OCI-LY7 (cell line): Measurements from ENCODE around the gene PIGM. TPM values are rescaled to one million over a fixed set of nuclear protein-coding genes. Genes with fewer than 3 reads are reported as not detected.

Experiments
- BruUV-seq: library from RNA; stranded (reverse); fragments of 400-500 nt; replicated peaks from 2 replicates; lab custom pipeline; 2021; lab: Mats Ljungman, UMichigan
- CTCF ChIA-PET: fragments of 300-600 bp; sonication (Branson Sonifier 250); formaldehyde crosslinking; loops from one replicate; lab custom pipeline; 2022; ENCODE audit warnings: antibody characterized with exemption; ENCODE audit not compliant: unreplicated experiment; lab: Charles Lee
- POLR2A ChIA-PET: fragments of 300-600 bp; sonication (Branson Sonifier 250); formaldehyde crosslinking; loops from one replicate; lab custom pipeline; 2022; ENCODE audit warnings: antibody characterized with exemption; lab: Charles Lee
- DNase-seq: peaks from one replicate; pipeline ENCODE4 v3.0.0-alpha.2; 2015; ENCODE audit warnings: low spot score
- H2AFZ ChIP-seq: fragments of 200-600 bp; sonication (generic), shearing (Covaris generic); 2 replicates; pipeline ENCODE4 v1.6.1; 2014; ENCODE audit warnings: mild to moderate bottlenecking, antibody characterized with exemption, low read length, moderate library complexity
- H3K27ac ChIP-seq: fragments of 200-600 bp; sonication (generic); 2 replicates; pipeline ENCODE4 v1.5.1; 2014; ENCODE audit warnings: mixed run types, low read depth, mild to moderate bottlenecking, moderate library complexity, low read length, inconsistent platforms; ENCODE audit not compliant: poor library complexity, severe bottlenecking
- H3K36me3 ChIP-seq: fragments of 200-600 bp; sonication (generic); 2 replicates; pipeline ENCODE4 v1.6.1; 2014; ENCODE audit warnings: mild to moderate bottlenecking, antibody characterized with exemption, low read length, moderate library complexity, mixed read lengths; ENCODE audit not compliant: insufficient read depth
- H3K4me1 ChIP-seq: fragments of 200-600 bp; sonication (generic); 2 replicates; pipeline ENCODE4 v1.5.1; 2014; ENCODE audit warnings: mild to moderate bottlenecking, low read length; ENCODE audit not compliant: insufficient read depth, poor library complexity, severe bottlenecking
- H3K4me2 ChIP-seq: fragments of 200-600 bp; sonication (generic); 2 replicates; pipeline ENCODE4 v1.6.1; 2014; ENCODE audit warnings: mild to moderate bottlenecking, low read length
- H3K4me3 ChIP-seq: fragments of 200-600 bp; sonication (generic); 2 replicates; pipeline ENCODE4 v1.5.1; 2014; ENCODE audit warnings: mild to moderate bottlenecking, low read depth, low read length; ENCODE audit not compliant: poor library complexity, severe bottlenecking
- H3K79me2 ChIP-seq: fragments of 200-600 bp; sonication (generic); 2 replicates; pipeline ENCODE4 v1.6.1; 2016; ENCODE audit warnings: low read depth, mild to moderate bottlenecking, low read length, moderate library complexity, mixed read lengths; ENCODE audit not compliant: insufficient read depth
- H3K9me2 ChIP-seq: fragments of 200-600 bp; sonication (generic); 2 replicates; pipeline ENCODE4 v1.6.1; 2016; ENCODE audit warnings: mild to moderate bottlenecking, low read length, mixed read lengths; ENCODE audit not compliant: insufficient read depth
- H3K9me3 ChIP-seq: fragments of 200-600 bp; sonication (generic); 2 replicates; pipeline ENCODE4 v1.6.1; 2014; ENCODE audit warnings: mild to moderate bottlenecking, mixed run types, low read length, mixed read lengths
- H4K20me1 ChIP-seq: fragments of 200-600 bp; sonication (generic); 2 replicates; pipeline ENCODE4 v1.6.1; 2014; ENCODE audit warnings: mild to moderate bottlenecking, antibody characterized with exemption, low read length, moderate library complexity, mixed read lengths; ENCODE audit not compliant: insufficient read depth
- EZH2phosphoT487 ChIP-seq: fragments of 200-600 bp; sonication (generic); IDR thresholded peaks from 2 replicates; pipeline ENCODE4 v1.6.1; 2018; ENCODE audit warnings: low read depth, borderline replicate concordance, mild to moderate bottlenecking, mixed run types, antibody characterized with exemption, low read length, moderate library complexity, mixed read lengths
- intact Hi-C: fragments of 100-400 bp; cut with micrococcal nuclease; formaldehyde crosslinking; loops from one replicate; pipeline ENCODE4 v1.10.0; 2022; ENCODE audit not compliant: unreplicated experiment
- total RNA-seq, 2 experiments: library from RNA; depleted of rRNA in 1 of 2; stranded (reverse); fragments of >200 nt in 1 of 2; shearing (Covaris generic) in 1 of 2; gene quantifications; 2 replicates each; pipeline ENCODE4 v1.2.3, GENCODE V29; 2014 to 2022
- TF ChIP-seq, protein P1 (sequence below): fragments of 200-600 bp; sonication (generic); conservative IDR thresholded peaks from 2 replicates; pipeline ENCODE4 v1.5.1; 2014; ENCODE audit warnings: mild to moderate bottlenecking, antibody characterized with exemption, low read length, moderate library complexity, mixed read lengths

Gene PIGM
- total RNA-seq, 2 experiments from 2014 or later = 4.2 to 5.1 TPM

DNA sequence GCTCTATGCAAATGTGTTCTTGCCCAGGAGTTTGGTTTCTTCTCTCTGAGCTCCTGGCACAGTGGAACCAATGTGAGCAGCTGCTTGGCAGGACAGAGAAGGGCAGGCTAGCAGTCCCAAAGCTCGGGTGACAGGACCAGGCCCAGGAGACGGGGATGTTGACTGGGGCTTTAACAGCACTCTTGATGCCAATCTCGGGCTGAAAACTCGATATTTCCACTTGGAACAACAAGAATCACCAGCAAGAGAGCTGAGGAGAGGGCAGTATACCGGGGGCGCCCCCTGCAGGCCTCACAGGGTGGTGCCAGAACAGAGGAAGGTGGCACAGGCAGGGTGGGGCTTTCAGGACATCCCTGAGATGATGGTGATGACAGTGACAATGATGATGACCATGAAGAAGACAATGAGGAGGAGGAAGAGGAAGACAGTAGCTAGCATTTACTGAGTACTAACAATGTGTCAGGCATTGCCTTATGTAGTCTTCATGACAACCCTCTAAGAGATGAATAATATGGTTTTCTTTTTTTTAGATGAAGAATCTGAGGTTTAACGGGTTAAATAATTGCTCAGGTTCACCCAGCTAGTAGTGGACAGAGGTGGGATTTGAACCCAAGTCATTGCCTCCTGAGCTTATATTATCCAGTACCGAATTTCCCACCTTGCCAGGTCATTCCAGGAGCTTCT, 46.9 kb upstream of the PIGM start:
- Histone ChIP-seq H3K27ac (no peak overlapping the region), H3K4me3 (no peak overlapping the region), H3K4me1 (no peaks in the 10 kb centered on the region), H3K9me2 (no peaks in the 10 kb centered on the region), H4K20me1 (no peaks in the 10 kb centered on the region), H3K9me3 (no peaks in the 10 kb centered on the region), H3K36me3 (no peaks in the 10 kb centered on the region), H3K79me2 (no peaks in the 10 kb centered on the region), H2AFZ (no peak overlapping the region), H3K4me2 (no peak overlapping the region)
- peak; percentile 56 for DNase-seq
- ChIA-PET POLR2A (interaction anchor here (1.2 to 2.5 kb wide), 2 partner anchors 20 to 27 kb away, joined by 3 to 7 read pairs; partner anchors contain the start of gene IGSF8), CTCF (interaction anchor here (0.5 to 3.4 kb wide), 7 partner anchors 8 to 75 kb away, joined by 3 to 19 read pairs (median 6); partner anchors contain the start of gene KCNJ10)
- TF ChIP-seq, protein P1, sequence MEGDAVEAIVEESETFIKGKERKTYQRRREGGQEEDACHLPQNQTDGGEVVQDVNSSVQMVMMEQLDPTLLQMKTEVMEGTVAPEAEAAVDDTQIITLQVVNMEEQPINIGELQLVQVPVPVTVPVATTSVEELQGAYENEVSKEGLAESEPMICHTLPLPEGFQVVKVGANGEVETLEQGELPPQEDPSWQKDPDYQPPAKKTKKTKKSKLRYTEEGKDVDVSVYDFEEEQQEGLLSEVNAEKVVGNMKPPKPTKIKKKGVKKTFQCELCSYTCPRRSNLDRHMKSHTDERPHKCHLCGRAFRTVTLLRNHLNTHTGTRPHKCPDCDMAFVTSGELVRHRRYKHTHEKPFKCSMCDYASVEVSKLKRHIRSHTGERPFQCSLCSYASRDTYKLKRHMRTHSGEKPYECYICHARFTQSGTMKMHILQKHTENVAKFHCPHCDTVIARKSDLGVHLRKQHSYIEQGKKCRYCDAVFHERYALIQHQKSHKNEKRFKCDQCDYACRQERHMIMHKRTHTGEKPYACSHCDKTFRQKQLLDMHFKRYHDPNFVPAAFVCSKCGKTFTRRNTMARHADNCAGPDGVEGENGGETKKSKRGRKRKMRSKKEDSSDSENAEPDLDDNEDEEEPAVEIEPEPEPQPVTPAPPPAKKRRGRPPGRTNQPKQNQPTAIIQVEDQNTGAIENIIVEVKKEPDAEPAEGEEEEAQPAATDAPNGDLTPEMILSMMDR = peak; percentile 97
- no peak for TF ChIP-seq EZH2phosphoT487
- BruUV-seq = no TSS peak
- intact Hi-C loops = loop anchor here (1.0 to 5.0 kb wide), 3 partner anchors 31 to 142 kb away; partner anchors contain the start of gene PIGM

- H3K79me2 ChIP-seq = no peaks in the 10 kb centered on the region
- intact Hi-C loops = loop anchor here (5.0 kb wide), 1 partner anchor 45 kb away; the partner anchor contains the start of gene PIGM
- H4K20me1 ChIP-seq = no peaks in the 10 kb centered on the region
- no peak for TF ChIP-seq EZH2phosphoT487
- TF ChIP-seq, protein P1 = no peak
- H3K4me2 ChIP-seq = no peak overlapping the region
- no peaks in the 10 kb centered on the region for H3K36me3 ChIP-seq
- ChIA-PET POLR2A (interaction anchor here (0.5 to 2.5 kb wide), 4 partner anchors 11 to 187 kb away, joined by 3 to 7 read pairs (median 4); partner anchors contain the start of gene IGSF8), CTCF (interaction anchor here (1.8 to 3.4 kb wide), 3 partner anchors 10 to 31 kb away, joined by 5 to 19 read pairs (median 9); no protein-coding TSS in a partner anchor)
- H3K9me3 ChIP-seq = no peaks in the 10 kb centered on the region
- H3K4me1 ChIP-seq = no peaks in the 10 kb centered on the region
- no peak overlapping the region for H2AFZ ChIP-seq
- H3K9me2 ChIP-seq = no peaks in the 10 kb centered on the region
- no TSS peak for BruUV-seq
- H3K27ac ChIP-seq = no peak overlapping the region
- no peak overlapping the region for H3K4me3 ChIP-seq
- no peak for DNase-seq
Observed at GRCh38 chr1:160077486-160077885, 45.7 kb upstream of the PIGM start.
